Erythroblast (primary cell): Measurements from ENCODE around the gene TREM1.

Experiments
- GATA1 ChIP-seq: IDR thresholded peaks from 2 replicates; pipeline ENCODE4 v1.6.1; 2011; ENCODE audit warnings: low read depth, mild to moderate bottlenecking, control low read depth, low read length, moderate library complexity
- POLR2A ChIP-seq: IDR thresholded peaks from 2 replicates; pipeline ENCODE4 v1.6.1; 2011; ENCODE audit warnings: mild to moderate bottlenecking, low read length

GRCh38 chr6:41332842-41333736 lies 46.6 kb upstream of the TREM1 start:
- TF ChIP-seq POLR2A (no peak), GATA1 (no peak)
